Measurements from ENCODE around the gene DCST1. TPM values are rescaled to one million over a fixed set of nuclear protein-coding genes. Genes with fewer than 3 reads are reported as not detected.

DCST1 gene
- total and polyA plus RNA-seq, 2 of the 13 experiments (the other 11 are each of a cell fraction or from before 2014, with no cell fraction given): 0.04 TPM; not detected in 1

DNA sequence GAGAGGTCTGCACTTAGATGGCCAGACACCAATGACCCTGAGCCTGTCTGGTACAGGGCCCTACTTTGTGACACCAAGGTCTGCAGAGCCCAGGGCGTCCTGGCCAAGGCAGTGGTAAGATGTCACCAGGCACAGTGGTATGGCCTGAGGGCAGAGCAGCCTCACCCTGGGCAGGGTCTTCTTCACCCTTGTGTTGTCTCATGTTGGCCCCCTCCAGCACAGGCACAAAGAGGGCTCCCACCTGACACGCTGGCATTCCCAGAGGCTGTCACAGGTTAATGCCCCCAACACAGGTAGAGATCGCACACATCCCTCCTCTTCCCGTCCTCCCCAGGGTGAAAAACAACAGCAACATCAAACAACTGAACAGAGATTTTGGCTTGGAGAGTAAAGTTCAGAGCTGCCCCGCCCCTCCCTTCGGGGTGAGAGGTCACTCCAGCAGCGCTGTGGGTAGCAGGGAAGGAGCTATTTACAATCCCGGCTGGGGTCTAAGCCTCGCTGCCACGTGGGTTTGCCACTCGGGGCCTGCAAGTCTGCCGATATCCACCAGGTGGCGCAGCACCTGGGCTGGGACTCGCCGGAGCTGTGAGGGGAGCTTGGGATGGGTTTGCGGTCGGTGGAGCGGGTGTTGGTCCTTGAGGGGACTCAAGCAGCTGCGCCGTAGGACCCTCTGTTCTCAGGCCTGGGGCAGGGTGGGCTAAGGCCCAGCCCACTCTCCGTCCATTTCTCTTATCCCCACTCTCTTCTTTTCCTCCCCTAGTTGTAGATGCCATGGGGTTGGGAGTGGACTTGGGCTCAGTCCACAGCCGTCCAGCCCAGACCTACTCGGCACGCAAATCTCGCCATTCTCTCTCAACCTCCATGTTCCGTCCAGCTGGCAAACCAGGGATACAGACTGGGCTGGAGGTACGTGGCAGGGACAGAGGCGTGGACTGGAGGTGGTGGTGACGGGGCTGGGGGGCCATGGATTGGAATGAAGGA lies 57.7 kb downstream of the DCST1 start (continued):
- TF ChIP-seq, protein P1, sequence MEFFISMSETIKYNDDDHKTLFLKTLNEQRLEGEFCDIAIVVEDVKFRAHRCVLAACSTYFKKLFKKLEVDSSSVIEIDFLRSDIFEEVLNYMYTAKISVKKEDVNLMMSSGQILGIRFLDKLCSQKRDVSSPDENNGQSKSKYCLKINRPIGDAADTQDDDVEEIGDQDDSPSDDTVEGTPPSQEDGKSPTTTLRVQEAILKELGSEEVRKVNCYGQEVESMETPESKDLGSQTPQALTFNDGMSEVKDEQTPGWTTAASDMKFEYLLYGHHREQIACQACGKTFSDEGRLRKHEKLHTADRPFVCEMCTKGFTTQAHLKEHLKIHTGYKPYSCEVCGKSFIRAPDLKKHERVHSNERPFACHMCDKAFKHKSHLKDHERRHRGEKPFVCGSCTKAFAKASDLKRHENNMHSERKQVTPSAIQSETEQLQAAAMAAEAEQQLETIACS (CRISPR knock-in tag; IDR thresholded peaks at IDR 0.05): no peak
- TF ChIP-seq ZFP82 (CRISPR knock-in tag; IDR thresholded peaks at IDR 0.05; ENCODE audit: borderline replicate concordance) (peak; percentile 79; the same call in 1 of the 2 replicates), HOXA3 (CRISPR knock-in tag; IDR thresholded peaks at IDR 0.05) (peak; percentile 79), SOX6 (IDR thresholded peaks at IDR 0.05) (no peak), SOX6 (CRISPR knock-in tag; IDR thresholded peaks at IDR 0.05) (peak; percentile 88), KDM6A (CRISPR knock-in tag; IDR thresholded peaks at IDR 0.05; ENCODE audit: low read depth) (peak; percentile 78), MXI1 (IDR thresholded peaks at IDR 0.05; ENCODE audit: borderline replicate concordance, low read depth, low read length) (peak; percentile 98; the same call in 2 of the 3 replicates), ZNF746 (CRISPR knock-in tag; IDR thresholded peaks at IDR 0.05) (peak; percentile 91), IRF2 (CRISPR knock-in tag; IDR thresholded peaks at IDR 0.05) (peak; percentile 76; the same call in 1 of the 2 replicates), ZFP37 (CRISPR knock-in tag; IDR thresholded peaks at IDR 0.05; ENCODE audit: borderline replicate concordance) (no peak), DR1 (CRISPR knock-in tag; IDR thresholded peaks at IDR 0.05) (no peak), NFE2L2 (IDR thresholded peaks at IDR 0.05; ENCODE audit: low read length) (no peak), SAP130 (CRISPR knock-in tag; IDR thresholded peaks at IDR 0.05; ENCODE audit: low read depth) (peak; percentile 91), RFX1 (IDR thresholded peaks at IDR 0.05) (no peak), ZSCAN31 (CRISPR knock-in tag; IDR thresholded peaks at IDR 0.05; ENCODE audit: low read depth) (peak; percentile 84)
- TF ChIP-seq, protein P2, sequence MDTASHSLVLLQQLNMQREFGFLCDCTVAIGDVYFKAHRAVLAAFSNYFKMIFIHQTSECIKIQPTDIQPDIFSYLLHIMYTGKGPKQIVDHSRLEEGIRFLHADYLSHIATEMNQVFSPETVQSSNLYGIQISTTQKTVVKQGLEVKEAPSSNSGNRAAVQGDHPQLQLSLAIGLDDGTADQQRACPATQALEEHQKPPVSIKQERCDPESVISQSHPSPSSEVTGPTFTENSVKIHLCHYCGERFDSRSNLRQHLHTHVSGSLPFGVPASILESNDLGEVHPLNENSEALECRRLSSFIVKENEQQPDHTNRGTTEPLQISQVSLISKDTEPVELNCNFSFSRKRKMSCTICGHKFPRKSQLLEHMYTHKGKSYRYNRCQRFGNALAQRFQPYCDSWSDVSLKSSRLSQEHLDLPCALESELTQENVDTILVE (CRISPR knock-in tag; IDR thresholded peaks at IDR 0.05): peak; percentile 77
- TF ChIP-seq, protein P3, sequence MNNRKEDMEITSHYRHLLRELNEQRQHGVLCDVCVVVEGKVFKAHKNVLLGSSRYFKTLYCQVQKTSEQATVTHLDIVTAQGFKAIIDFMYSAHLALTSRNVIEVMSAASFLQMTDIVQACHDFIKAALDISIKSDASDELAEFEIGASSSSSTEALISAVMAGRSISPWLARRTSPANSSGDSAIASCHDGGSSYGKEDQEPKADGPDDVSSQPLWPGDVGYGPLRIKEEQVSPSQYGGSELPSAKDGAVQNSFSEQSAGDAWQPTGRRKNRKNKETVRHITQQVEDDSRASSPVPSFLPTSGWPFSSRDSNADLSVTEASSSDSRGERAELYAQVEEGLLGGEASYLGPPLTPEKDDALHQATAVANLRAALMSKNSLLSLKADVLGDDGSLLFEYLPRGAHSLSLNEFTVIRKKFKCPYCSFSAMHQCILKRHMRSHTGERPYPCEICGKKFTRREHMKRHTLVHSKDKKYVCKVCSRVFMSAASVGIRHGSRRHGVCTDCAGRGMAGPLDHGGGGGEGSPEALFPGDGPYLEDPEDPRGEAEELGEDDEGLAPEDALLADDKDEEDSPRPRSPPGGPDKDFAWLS (CRISPR knock-in tag; IDR thresholded peaks at IDR 0.05; ENCODE audit: borderline replicate concordance): no peak
- TF ChIP-seq, protein P4, sequence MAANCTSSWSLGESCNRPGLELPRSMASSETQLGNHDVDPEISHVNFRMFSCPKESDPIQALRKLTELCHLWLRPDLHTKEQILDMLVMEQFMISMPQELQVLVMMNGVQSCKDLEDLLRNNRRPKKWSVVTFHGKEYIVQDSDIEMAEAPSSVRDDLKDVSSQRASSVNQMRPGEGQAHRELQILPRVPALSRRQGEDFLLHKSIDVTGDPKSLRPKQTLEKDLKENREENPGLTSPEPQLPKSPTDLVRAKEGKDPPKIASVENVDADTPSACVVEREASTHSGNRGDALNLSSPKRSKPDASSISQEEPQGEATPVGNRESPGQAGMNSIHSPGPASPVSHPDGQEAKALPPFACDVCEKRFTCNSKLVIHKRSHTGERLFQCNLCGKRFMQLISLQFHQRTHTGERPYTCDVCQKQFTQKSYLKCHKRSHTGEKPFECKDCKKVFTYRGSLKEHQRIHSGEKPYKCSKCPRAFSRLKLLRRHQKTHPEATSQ (CRISPR knock-in tag; IDR thresholded peaks at IDR 0.05; ENCODE audit: borderline replicate concordance): no peak; the same call in 1 of the 2 replicates
- TF ChIP-seq, protein P5, sequence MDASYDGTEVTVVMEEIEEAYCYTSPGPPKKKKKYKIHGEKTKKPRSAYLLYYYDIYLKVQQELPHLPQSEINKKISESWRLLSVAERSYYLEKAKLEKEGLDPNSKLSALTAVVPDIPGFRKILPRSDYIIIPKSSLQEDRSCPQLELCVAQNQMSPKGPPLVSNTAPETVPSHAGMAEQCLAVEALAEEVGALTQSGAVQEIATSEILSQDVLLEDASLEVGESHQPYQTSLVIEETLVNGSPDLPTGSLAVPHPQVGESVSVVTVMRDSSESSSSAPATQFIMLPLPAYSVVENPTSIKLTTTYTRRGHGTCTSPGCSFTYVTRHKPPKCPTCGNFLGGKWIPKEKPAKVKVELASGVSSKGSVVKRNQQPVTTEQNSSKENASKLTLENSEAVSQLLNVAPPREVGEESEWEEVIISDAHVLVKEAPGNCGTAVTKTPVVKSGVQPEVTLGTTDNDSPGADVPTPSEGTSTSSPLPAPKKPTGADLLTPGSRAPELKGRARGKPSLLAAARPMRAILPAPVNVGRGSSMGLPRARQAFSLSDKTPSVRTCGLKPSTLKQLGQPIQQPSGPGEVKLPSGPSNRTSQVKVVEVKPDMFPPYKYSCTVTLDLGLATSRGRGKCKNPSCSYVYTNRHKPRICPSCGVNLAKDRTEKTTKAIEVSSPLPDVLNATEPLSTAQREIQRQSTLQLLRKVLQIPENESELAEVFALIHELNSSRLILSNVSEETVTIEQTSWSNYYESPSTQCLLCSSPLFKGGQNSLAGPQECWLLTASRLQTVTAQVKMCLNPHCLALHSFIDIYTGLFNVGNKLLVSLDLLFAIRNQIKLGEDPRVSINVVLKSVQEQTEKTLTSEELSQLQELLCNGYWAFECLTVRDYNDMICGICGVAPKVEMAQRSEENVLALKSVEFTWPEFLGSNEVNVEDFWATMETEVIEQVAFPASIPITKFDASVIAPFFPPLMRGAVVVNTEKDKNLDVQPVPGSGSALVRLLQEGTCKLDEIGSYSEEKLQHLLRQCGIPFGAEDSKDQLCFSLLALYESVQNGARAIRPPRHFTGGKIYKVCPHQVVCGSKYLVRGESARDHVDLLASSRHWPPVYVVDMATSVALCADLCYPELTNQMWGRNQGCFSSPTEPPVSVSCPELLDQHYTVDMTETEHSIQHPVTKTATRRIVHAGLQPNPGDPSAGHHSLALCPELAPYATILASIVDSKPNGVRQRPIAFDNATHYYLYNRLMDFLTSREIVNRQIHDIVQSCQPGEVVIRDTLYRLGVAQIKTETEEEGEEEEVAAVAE (CRISPR knock-in tag; IDR thresholded peaks at IDR 0.05; ENCODE audit: borderline replicate concordance): peak; percentile 80; the same call in 1 of the 2 replicates
